HG02571 (cell line): ENCODE data around the gene PRKCB.

ENCODE experiments used
- ATAC-seq: cut with Tn5 transposase; IDR thresholded peaks from one replicate; pipeline ENCODE4 v1.9.1; 2021; ENCODE audit warnings: mild to moderate bottlenecking, moderate library complexity; ENCODE audit not compliant: unreplicated experiment

Gene PRKCB

GRCh38 chr16:23960081-23960885 lies 124.5 kb downstream of the PRKCB start:
- no peak for ATAC-seq

- ATAC-seq = no peak
Observed at GRCh38 chr16:23962001-23962400, 126.2 kb downstream of the PRKCB start.

GRCh38 chr16:23964136-23964535 lies 128.4 kb downstream of the PRKCB start:
- no peak for ATAC-seq

GRCh38 chr16:23965137-23965733 lies 129.5 kb downstream of the PRKCB start:
- ATAC-seq = no peak

GRCh38 chr16:23966597-23967394 lies 131.0 kb downstream of the PRKCB start:
- ATAC-seq = no peak

- no peak for ATAC-seq
Observed at GRCh38 chr16:23967775-23968174, 132.0 kb downstream of the PRKCB start.

GRCh38 chr16:23968176-23968575 lies 132.4 kb downstream of the PRKCB start:
- ATAC-seq = no peak

- ATAC-seq = no peak
Observed at GRCh38 chr16:23969468-23970297, 133.9 kb downstream of the PRKCB start.

GRCh38 chr16:23974223-23974622 lies 138.4 kb downstream of the PRKCB start:
- ATAC-seq = no peak

- no peak for ATAC-seq
Observed at GRCh38 chr16:23975293-23975692, 139.5 kb downstream of the PRKCB start.

- ATAC-seq = no peak
Observed at GRCh38 chr16:23976091-23976490, 140.3 kb downstream of the PRKCB start.

- no peak for ATAC-seq
Observed at GRCh38 chr16:23976524-23976923, 140.7 kb downstream of the PRKCB start.

- no peak for ATAC-seq
Observed at GRCh38 chr16:23979441-23979840, 143.7 kb downstream of the PRKCB start.

GRCh38 chr16:23979982-23980381 lies 144.2 kb downstream of the PRKCB start:
- no peak for ATAC-seq

- no peak for ATAC-seq
Observed at GRCh38 chr16:23981429-23982399, 145.9 kb downstream of the PRKCB start.

GRCh38 chr16:23986455-23986854 lies 150.7 kb downstream of the PRKCB start:
- no peak for ATAC-seq

- ATAC-seq = no peak
Observed at GRCh38 chr16:23987443-23987842, 151.7 kb downstream of the PRKCB start.

- no peak for ATAC-seq
Observed at GRCh38 chr16:23990507-23990906, 154.7 kb downstream of the PRKCB start.

GRCh38 chr16:23991066-23991465 lies 155.3 kb downstream of the PRKCB start:
- ATAC-seq = no peak

GRCh38 chr16:23994615-23995014 lies 158.8 kb downstream of the PRKCB start:
- ATAC-seq = no peak
